GM19397 (cell line): ENCODE measurements around the gene CACNB2.
"Not testable (repeated sequence)": the region's sequence is repeated elsewhere in the genome, so short reads cannot be mapped to it uniquely, and the experiment has no call there.

ENCODE experiments used
- ATAC-seq: cut with Tn5 transposase; IDR thresholded peaks from one replicate; pipeline ENCODE4 v1.9.1; 2021; ENCODE audit warnings: mild to moderate bottlenecking, moderate library complexity; ENCODE audit not compliant: unreplicated experiment

Gene CACNB2

DNA sequence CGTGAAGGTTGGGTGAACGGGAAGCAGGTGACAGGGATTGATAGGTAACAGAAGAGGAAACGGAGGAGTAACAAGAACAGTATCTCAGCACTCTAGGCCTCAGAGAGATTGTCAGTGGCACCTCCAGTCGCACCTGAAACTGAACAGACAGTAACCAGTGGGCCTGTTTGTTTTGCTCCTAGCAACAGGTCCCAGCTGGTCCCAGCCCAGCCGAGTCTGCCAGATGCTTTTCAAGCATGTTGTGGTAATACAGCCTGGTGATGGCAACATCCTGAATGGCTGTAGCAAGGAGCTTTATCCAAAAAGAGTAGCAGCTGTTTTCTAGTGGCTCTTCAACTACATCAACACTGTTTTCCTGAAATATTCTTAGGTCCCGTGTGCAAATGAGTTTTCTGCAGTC lies 4.7 kb downstream of the CACNB2 start:
- ATAC-seq = no peak

GRCh38 chr10:18145652-18146051 lies 5.4 kb downstream of the CACNB2 start:
- no peak for ATAC-seq

- ATAC-seq = no peak
Measured at GRCh38 chr10:18149196-18149800, 9.1 kb downstream of the CACNB2 start.

DNA sequence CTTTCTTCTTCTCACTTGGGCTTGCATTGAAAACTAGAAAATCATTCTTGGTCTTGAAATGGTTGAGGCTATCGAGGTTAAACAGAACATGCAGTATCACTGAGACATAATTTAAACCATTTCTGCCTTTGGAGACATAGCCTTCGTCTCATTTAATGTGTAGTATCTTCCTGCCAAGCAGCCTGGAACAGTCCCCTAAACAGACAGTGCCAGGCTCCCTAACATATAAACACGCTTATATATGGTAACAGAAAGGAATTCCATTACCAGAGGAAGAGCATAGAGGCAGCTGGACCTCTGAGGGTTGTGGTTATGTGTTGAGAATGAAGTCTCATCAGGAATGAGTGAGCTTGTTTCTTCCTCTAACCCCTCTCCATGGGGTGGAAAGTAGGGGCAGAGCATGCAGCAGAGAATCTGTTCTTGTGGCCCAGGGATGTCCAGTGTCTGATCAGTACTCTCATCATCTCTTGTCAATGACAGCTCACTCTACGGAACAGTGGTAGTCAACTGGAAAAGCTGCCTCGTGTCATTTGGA lies 11.2 kb downstream of the CACNB2 start:
- ATAC-seq = no peak

DNA sequence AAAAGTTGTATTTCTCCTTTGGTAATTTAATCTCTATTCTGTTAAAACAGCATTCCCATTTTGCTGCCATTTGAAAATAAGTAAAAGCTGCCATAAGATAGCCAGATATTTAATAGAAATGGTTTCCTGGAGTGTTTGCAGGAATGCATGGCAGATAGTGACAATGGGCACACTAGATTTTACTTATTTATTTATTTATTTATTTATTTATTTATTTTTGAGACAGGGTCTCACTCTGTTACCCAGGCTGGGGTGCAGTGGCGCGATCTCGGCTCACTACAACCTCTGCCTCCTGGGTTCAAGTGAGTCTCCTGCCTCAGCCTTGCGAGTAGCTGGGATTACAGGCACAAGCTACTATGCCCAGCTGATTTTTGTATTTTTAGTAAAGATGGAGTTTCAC lies 13.2 kb downstream of the CACNB2 start:
- not testable (repeated sequence) for ATAC-seq

DNA sequence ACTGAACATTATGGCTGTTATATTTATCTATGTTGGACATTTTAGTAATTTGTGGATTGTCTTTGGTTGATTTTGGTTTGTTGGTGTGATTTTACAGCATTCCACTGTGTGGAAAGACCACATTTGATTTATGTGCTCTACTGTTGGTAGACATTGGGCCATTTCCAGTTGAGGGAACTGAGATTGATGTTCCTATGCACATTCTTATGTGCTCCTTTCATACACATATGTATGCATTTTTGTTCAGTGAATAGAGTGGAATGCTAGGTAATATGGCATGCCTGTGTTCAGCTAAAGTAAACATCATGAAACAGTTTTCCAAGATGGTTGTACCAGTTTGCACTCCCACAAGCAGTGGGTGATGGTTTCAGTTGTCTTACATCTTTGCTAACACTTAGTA lies 15.1 kb downstream of the CACNB2 start:
- no peak for ATAC-seq

DNA sequence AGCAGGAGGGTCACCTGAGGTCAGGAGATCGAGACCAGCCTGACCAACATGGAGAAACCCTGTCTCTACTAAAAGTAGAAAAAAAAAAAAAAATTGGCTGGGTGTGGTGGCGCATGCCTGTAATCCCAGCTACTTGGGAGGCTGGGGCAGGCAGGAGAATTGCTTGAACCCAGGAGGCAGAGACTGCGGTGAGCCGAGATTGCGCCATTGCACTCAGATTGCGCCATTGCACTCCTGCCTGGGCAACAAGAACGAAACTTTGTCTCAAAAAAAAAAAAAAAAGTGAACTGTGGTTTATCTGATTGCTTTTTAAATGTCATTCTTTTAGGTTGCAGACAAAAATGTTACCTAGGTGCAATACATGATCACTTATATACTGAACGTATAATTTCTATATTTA lies 16.6 kb downstream of the CACNB2 start:
- not testable (repeated sequence) for ATAC-seq

DNA sequence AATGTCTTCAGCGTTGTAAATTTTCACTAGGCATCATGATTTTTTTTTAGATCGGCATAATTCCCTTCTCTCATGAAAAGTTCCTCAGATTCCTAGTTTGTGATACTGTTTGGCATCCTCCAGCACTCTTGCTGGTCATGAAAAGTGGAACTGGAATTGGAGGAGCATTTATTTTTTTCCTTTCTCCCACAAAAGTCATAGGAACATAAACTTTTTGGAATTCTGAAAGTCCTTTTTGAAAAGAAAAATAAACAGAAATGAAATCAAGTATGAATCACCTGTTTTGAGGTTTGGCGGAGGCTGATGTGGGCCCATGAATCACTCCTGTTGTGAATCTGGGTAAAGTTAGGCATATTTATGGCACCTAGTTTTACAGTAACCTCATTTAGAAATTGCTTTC lies 17.7 kb downstream of the CACNB2 start:
- no peak for ATAC-seq

DNA sequence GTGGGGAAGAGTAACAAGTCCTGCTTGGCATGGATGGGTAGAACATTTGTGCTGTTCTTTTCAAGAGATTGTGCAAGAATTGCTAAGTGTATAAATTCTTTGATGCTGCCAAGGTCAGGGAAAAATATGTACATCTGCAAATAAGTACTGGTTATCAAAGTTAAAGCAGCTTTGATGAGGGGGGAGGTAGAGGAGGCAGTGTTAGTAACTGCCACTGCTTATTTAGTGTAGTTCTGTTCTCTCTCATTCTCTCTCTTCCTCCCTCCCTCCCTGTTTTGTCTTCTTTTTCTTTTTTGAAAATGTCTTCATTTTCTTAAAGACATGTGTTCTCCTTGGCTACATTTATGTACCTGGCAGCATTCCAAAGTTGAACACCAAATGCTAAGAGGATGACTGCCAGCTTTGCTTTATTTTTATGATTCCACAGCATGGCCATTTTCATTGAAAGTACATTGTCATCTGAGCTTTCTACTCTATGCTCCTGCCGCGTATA lies 18.6 kb downstream of the CACNB2 start:
- ATAC-seq = no peak

GRCh38 chr10:18159557-18159956 lies 19.3 kb downstream of the CACNB2 start:
- no peak for ATAC-seq

GRCh38 chr10:18162021-18162627 lies 21.9 kb downstream of the CACNB2 start:
- no peak for ATAC-seq

- no peak for ATAC-seq
Measured at GRCh38 chr10:18164093-18164492, 23.9 kb downstream of the CACNB2 start.

- ATAC-seq = no peak
Measured at GRCh38 chr10:18164748-18165361, 24.6 kb downstream of the CACNB2 start.

GRCh38 chr10:18178854-18179483 lies 38.7 kb downstream of the CACNB2 start:
- ATAC-seq = no peak

- ATAC-seq = no peak
Measured at GRCh38 chr10:18179891-18180290, 39.7 kb downstream of the CACNB2 start.

DNA sequence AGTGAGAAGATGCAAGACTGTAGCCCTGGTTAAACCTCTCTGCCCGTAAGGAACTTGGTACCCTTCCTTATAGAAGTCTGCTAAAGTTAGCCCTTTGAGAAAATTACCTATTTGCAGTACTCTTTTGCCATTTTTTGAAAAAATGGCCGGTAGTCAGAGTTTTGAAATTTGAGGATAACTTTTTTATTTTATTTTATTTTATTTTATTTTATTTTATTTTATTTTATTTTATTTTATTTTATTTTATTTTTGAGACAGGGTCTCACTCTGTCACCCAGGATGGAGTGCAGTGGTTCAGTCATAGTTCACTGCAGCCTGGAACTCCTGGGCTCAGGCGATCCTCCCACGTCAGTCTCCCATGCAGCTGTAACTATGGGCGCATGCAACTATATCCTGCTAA lies 41.2 kb downstream of the CACNB2 start:
- ATAC-seq = not testable (repeated sequence)

- no peak for ATAC-seq
Measured at GRCh38 chr10:18185621-18186020, 45.4 kb downstream of the CACNB2 start.

DNA sequence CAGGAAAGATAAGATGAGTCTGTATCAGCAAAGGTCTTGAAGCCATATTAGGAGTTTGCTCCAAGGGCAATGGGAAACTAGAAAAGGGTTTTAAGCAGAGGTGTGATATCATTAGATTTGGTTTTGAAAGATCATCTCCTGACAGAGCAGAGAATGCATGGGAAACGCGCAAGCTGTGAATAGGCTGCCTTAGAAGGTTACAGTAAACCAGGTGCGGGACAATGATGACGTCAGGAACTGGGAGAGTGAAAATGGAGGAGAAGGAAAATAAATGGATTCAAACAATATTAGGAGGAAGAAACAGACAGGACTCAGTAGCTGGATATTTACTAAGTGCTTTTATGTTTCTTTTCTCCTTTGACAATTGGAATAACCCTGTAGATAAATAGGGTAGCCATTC lies 50.6 kb downstream of the CACNB2 start:
- ATAC-seq = no peak

GRCh38 chr10:18194634-18195033 lies 54.4 kb downstream of the CACNB2 start:
- ATAC-seq = no peak

- no peak for ATAC-seq
Measured at GRCh38 chr10:18195060-18195799, 55.0 kb downstream of the CACNB2 start.
